HUDEP-2 (cell line): ENCODE results near the gene TREX2.

Source experiments
- DNase-seq, 76 experiments: peaks; one replicate each; lab custom pipeline; 2025; ENCODE audit not compliant: unreplicated experiment in 76 of 76; lab: John Stamatoyannopoulos, UW

The TREX2 gene, protein sequence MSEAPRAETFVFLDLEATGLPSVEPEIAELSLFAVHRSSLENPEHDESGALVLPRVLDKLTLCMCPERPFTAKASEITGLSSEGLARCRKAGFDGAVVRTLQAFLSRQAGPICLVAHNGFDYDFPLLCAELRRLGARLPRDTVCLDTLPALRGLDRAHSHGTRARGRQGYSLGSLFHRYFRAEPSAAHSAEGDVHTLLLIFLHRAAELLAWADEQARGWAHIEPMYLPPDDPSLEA

DNA sequence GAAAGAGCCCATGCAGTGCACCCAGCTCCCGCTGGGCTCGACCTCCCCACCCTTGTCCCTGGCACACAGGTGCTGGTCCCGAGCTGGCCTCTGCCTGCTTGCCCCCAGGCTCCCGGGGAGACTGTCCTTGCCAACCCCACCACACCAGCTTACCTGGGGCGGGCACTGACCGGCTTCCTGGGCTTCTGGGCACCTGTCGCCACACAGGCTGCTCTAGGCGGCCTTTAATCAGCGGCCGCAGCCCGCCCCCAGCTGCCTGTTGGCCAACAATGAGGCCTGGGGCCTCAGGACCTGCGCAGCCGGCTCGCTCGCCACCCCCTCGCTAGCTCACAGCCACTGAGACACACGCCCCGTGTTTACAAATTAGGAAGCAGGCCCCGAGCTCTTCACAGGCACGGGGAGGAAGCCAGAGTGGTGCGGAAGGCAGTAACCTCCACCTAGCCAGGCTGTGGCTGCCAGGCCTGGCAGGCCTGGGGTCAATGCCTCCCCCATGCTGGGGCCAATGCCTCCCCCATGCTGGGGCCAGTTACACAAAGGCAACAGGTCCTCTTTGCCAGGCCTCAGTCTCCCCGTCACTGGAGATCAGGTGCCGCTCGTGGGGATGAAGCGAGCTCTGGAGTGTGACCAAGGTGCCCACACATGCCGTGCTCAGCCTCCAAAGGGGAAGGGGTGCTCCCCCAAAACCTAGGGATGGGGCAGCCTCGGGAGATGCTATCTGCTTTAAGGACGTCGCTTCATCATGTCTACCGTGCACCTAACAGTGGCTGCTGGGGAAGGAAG is at the start of gene TREX2:
Gene TREX2, minus strand, starts transcription at position 201 of the 780 bp plus-strand sequence. CDS start 626 bp downstream, outside the sequence.
- DNase-seq, result no peak

DNA sequence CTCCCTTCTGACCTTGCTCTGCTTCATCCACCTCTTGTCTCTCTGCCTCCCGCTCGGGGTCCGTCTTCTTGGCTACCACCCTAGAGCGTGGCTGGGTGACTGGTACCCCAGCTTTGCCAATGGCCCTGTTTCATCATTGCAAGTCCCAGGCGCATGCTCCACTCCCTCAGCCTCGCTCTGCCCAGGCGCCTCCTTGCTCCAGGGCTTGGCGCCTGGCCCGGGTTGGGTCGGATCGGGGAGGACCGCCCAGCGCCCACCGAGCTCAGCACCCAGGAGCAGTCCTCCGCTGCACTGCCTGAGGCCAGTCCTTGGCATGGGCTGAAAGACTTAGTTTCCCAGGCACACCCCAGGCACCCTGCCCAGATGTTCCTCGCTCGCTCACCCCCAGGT is 49.5 kb upstream of the TREX2 start:
- no peak for DNase-seq

DNA sequence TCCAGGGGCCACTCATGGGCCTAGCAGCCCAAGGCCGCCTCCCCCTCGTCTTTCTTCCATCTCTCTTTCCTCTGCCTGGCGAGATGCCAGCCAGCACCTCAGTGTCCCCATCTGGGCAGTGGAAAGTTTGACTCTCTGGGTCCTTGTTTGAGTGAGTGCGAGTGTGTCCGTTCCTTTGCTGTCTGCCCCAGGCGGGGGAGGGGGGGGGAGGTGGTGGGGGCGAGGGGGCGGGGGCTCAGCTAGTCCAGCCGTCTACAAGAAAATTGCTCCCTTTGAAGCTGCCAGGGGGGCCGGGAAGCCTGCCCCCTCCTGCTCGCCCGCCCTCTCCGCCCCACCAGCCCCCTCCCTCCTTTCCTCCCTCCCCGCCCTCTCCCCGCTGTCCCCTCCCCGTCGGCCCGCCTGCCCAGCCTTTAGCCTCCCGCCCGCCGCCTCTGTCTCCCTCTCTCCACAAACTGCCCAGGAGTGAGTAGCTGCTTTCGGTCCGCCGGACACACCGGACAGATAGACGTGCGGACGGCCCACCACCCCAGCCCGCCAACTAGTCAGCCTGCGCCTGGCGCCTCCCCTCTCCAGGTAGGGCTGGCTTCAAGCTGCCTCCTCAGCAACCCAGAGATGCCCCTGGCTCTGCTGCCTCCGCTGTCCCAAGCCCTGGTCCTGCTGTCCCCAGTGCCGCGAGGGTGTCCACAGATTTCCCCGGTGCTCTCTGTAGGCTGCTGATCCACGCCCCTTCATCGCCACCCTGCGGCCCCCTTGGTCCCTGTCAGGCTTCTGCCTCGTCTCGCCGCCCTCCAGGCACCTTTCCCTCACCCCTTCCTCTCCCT is 48.9 kb upstream of the TREX2 start, which contains the start of gene BGN:
Gene BGN, plus strand, starts transcription at position 440 of the 821 bp plus-strand sequence. CDS start 9,652 bp downstream, outside the sequence.
- no peak for DNase-seq

DNA sequence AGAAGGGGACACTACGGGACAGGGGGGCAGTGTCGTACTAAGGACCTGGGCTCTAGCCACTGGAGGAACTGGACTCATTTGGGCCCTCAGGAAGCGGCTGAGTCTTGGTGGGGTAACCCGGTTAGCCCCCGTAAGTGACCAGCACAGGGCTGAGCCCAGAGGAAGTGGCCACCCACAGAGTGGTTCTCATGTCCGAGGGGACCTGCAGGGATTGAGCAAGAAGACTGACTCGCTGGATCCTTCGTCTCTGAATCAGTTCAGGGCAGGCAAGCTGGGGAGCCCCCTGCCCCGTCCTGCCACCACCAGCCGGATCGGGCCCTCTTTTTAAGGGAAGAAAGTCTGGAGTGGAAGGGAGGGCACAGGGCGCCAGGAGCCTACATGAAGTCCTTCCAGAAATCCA is 48.2 kb upstream of the TREX2 start:
- no peak for DNase-seq

DNA sequence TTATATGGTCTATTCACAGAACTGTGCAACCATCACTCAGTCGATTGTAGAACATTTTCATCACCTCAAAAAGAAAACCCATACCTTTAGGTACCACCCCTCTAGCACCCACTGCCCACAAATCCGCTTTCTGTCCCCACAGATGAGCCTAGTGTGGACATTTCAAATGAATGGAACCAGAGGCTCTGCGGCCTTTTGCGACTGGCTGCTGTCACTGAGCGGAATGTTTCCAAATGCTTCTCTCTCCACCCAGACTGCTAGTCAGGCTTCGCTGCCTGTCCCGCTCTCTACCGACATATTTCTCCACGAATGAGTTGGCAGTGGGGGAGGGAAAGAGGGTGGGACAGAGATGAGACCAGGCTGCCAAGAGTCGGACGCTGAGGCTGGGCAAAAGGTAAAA is 47.2 kb upstream of the TREX2 start:
- no peak for DNase-seq

DNA sequence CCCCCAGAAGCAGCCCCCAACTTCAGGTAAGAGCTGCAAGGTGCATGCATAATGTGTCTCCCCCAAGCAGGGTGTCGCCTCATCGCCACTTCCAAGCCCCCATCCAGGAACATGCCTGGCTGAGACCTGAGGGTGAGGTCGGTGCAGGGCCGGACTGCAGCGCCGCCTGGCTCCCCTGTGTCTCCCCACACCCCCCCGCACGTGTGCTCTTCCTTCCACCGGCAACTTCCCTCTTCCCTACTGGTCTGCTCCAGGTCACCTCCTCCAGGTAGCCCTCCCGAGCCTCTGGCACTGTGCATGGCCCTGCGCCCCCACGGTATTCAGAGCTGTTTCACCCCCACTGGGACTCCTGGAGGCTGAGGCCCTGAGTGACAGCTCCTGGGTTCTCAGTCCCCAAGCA is 46.7 kb upstream of the TREX2 start:
- no peak for DNase-seq

DNA sequence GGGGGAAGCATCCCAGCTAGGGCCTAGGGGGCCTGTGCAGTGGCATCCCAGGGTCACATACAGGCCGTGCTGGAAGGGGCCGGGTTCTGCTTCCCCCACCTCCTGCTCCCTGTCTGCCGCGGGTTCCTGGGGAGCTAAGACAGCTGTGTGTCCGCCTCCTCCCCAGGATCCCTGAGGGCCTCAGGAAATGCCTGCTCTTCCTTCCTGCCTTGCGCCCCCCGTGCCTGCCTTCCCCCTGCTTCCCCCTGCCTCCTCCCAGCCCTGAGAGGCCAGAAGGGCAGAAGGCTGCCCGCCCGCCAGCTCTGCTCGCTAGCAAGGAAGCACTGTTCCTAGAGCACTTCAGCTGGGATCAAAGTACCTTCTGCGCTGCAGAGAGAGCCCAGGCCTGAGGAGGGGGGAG is 46.1 kb upstream of the TREX2 start:
- no peak for DNase-seq

DNA sequence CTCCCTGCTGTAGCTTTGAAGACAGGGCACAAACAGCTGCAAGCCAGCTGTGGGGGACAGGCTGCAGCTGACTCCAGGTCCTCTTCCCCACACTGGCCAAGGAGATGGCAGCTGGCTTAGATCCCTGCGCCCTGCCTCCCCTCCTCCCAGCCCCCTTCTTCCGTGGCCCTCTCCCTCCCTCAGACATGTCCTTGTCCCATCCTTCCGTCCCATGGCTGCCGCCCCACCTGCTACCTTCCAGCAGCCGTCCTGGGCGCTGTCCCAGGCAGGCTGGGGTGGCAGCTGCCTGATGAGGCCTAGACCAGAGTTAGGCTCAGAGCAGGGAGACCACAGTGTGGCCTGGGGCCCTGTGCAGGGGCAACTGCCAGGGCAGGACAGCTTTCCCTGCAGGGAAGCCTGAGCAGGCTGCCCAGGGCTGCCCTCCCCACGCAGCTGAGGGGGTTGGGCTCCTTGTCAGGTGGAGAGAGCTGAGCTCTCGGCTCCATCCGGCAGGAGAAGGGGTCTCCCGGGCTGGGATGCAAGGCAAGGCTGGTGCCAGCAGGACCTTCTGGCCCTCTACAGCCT is 45.6 kb upstream of the TREX2 start:
- DNase-seq, result no peak

DNA sequence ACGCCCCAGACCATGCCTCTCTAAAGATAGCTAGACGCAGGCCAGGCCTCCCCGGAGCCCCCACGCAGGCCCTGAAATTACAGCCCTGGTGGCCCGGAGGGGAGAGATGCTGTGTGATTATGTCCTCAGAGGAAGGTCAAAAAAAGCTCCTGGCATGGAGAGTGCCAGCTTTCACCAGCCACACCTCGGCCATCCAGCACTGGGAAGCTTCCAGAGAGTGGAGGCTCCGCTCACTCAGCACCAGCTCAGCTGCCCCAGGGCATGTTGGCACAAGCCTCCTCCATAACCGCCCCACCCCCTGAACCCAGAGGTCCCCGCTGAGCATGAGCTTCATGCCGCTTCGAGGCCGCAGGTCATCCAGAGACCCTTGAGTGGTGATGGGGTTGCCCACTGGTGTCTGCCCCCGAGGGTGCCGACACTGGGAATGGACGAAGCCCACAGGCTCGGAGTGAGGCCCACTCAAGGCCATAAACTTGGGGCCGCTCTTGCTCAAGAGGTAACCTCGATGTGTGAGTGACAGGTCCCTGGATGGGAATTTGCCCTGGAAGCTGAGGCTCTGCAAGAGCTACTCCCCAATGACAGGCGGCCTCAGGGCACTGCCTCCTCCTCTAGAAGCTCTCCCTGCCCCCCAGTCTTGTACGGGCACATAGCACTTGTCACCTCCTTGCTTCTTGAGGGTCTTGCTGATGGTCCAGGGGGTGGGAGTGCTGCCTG is 44.5 kb upstream of the TREX2 start:
- no peak for DNase-seq

DNA sequence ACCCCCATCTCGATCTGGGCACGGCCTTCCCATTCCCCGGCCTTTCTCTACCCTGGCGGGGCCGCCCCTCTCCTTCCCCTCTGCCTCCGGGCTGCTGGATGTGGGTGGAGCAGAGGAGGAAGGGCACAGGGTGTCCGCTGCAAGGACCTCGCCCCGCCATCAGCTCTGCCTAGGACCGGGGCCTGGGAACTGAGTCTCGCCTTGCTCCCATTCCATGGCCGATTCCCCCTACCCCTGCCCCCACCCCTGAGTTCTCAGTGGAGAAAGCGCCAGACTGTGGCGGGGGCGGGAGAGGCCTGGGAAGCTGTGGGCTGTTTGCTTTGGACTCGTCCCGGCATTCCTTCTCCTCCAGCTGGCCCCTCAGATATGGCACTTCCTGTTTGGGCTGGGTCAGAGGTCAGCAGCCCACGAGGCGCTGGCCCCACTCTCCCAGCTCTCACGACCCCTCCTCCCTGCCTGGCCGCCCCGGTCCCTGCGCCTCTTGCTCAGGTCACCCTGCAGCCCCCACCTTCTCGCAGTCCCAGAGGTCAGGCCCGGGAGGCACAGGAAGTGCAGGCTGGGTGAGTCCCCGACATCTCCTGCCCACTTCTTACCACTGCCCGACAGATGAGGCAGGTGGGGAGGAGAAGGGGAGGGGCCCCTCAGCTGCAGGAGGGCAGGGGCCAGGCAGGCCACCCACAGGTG is 42.5 kb upstream of the TREX2 start:
- DNase-seq, result no peak

DNA sequence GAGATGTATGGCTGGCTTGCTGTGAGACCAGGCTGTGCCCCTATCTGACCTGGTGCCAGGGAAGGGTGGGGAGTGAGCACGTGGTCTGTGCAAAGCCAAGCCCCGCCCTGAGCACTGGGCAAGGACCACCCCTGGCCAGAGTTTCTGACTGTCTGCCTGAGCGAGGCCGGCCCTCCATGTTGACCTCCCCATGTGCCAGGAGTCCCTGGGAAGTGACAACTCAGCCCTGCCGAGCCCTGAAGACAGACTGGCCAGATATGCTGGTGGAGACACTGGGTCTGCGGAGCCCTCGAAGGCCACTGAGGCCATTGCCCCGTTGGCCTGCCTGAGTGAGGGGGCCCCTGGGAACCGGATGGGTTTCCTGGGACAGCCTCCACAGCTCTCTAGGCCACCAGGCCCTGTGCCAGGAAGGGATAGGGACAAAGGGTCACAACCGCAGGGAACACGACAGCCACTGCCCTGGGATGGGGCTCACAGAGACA is 41.8 kb upstream of the TREX2 start:
- DNase-seq, result no peak

DNA sequence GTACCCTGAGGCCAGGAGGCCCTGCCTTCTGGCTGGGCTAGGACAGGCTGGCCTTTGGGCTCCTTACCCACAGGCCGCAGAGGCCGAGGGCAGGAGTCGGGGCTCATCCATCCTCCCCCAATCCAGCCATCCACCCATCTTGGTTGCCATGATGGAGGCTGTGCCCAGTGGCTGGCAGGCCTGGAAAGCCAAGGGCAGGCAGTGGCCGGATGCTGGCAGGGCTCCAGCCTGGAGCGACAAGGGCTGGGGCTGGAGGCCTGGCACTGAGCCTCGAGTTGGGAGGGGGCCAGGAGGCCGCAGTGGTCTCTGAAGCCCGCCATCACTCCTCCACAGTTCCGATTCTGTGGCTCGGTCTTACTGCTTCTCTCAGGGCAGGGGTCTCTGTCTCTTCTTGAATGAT is 40.3 kb upstream of the TREX2 start:
- DNase-seq, result no peak

DNA sequence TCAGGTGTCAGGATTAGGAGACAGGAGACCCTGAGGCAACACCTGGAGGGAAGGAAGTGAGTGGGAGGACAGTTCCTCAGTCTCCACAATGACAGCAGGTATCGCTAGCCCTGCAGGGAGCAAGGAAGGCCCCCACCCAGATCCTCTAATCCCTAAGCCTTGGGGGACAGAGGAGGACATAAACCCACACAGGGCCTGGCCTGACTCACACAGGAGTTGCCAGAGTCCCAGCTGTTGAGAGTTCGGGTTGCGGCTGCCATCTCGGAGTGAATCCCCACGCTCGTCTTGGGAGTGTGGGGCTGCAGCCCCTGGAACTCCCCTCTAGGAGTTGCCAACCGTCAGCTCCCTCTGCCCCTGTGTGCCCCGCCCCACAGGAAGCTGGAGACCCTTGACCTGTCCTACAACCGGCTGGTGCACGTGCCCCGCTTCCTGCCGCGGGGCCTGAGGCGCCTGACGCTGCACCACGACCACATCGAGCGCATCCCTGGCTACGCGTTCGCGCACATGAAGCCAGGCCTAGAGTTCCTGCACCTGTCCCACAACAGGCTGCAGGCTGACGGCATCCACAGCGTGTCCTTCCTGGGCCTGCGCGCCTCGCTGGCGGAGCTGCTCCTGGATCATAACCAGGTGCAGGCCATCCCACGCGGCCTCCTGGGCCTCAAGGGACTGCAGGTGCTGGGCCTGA is 39.7 kb upstream of the TREX2 start:
- DNase-seq, result no peak

DNA sequence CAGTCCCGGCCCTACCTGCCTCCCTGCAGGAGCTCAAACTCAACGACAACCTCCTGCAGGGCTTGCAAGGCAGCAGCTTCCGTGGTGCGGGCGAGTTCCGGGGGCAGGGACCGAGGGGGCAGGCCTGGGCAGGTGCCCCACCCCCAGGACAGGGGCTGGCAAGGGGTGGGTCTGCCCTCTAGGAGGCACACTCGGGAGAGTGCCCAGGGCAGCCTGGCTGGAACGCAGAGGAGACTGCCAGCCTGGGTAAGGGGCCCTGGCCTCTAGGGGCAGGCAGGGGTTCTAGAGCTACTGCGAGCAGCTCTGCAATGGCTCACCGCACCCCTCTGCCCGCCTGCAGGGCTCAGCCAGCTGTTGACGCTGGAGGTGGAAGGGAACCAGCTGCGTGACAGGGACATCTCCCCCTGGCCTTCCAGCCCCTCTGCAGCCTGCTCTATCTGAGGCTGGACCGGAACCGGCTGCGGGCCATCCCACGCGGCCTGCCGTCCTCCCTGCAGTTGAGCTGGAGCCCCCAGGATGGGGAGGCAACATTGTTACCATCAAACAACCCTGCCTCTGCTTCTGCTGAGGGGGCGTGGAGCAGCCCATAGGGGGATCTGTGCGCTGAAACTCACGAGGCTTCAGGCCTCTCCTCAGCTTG is 36.6 kb upstream of the TREX2 start:
- no peak for DNase-seq

DNA sequence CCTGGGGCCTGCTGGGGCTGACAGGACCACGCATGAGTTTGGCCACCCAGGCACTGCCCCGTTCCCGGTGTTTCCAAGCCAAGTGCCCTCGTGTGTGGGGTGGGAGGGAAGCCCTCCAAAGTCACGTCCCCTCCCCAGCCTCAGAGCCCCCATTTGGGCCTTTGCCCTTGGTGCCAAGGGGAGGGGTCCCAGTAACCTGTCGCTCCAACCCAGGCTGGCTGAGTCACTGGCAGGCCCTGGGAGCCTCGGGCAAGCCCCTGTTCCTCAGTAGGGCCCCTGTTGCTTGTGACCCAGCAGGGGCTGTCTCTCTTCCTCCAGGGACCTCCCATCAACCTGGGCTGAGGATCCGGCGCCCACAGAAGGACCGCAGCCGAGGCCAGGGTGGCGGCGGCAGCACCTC is 35.2 kb upstream of the TREX2 start:
- DNase-seq, result no peak

DNA sequence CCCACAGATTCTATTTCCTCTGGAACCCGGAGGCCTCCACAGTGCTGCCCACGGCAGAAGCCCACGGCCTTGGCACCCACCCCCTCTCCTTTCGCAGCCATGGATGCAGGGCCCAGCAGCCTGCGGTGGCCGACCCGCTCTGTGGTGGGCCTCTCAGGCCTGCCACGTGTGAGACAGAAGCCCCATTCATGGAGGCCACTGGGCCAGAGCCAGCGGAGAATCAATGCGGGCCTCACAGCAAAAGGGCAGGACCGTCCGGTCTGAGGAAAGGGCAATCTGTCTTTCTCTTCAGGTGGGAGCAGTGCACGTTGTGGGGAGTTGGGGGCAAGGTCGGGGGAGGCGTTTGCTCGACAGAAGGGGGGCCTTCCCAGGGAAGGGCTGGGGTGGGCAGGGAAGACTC is 32.9 kb upstream of the TREX2 start:
- DNase-seq, result no peak

DNA sequence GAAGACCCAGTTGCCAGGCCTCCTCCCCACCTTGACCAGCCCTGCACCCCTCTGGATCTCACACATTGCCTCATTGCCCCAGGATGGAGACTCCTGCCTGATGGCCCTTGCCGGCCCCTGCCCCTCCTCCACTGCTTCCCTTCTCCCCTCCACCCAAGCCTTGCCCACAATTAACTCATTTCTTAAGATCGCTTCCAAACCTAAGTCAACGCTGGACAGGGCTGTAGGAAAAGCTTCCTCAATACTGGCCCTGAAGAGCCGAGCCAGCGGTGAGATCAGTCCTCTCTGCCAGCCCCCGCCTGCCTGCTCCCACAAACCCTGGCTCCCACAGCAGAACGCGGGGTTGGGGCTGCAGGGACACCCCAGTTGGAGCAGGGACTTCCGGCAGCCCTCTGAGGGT is 32.0 kb upstream of the TREX2 start:
- no peak for DNase-seq

DNA sequence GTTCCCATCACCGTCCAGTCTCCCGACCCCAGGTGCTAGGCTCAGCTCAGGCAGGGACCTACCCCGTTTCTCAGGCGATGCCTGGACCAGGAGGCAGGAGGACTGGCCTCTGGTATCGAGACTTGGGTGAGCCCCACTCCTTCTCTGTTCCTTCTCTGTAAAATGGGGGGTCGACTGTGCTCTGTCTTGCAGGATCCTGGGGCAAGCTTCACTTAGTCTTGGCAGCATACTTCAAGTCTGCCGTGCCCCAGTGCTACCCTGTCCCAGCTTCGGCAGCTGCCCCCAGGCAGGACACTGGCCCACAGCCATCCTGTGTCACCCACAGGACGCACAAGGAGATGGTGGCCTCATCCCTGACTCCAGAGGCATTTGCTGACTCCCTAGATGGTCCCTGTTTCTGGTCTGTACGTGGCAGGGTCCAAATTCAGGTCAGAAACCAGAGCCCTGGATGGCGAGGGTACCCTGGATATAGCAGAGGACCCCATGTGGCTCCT is 31.6 kb upstream of the TREX2 start:
- DNase-seq, result no peak
